ENCODE measurements around the gene GABPB2. TPM values are rescaled to one million over a fixed set of nuclear protein-coding genes. Genes with fewer than 3 reads are reported as not detected.

GABPB2 gene
- total and polyA plus RNA-seq, 2 of the 13 experiments (the other 11 are each of a cell fraction or from before 2014, with no cell fraction given) = 0.09 TPM; not detected in 1

DNA sequence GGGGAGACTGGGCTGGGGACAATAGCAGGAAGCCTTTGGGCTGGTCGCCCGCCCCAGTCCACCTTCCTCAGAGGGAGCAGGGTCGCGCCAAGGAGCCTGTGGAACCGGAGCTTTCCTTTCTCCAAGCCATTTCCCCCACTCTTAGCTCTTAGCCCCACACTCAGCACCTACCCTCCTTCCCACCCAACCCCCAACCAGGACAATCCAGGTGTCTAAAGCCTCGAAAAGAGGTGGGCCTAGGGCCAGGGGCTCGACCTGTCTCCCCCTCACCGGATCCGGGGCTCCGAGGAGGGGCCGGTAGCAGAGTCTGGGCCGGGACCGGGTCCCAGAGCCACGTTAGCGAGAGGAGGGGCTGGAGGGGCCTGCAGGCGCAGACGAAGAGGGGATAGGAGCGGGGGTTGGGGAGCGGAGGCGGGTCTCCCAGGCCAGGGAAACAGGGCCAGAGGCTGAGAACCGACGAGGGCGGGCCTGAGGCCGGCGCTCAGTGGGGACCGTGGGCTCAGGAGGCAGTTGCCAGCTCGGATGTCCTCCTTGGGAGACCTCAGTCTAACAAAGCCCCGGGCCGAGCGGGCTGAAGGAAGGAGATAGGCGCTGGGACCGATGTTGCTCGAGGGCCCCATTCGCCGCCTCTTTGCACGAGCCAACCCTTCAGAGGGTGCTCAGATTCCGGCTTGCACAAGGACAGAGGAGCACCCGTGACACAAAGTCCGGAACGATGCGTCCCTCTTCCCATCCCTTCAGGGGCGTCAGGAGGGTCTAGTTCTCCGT lies 74.9 kb downstream of the GABPB2 start:
- TF ChIP-seq ZNF263 (CRISPR knock-in tag; IDR thresholded peaks at IDR 0.05) (0 out of 2 replicates have a peak, but pooled peaks have one; percentile 38), ZNF232 (CRISPR knock-in tag; IDR thresholded peaks at IDR 0.05; ENCODE audit: borderline replicate concordance) (peak; percentile 30; the same call in 1 of the 2 replicates)
- TF ChIP-seq, protein P1, sequence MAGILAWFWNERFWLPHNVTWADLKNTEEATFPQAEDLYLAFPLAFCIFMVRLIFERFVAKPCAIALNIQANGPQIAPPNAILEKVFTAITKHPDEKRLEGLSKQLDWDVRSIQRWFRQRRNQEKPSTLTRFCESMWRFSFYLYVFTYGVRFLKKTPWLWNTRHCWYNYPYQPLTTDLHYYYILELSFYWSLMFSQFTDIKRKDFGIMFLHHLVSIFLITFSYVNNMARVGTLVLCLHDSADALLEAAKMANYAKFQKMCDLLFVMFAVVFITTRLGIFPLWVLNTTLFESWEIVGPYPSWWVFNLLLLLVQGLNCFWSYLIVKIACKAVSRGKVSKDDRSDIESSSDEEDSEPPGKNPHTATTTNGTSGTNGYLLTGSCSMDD (CRISPR knock-in tag; IDR thresholded peaks at IDR 0.05) = no peak
- TF ChIP-seq, protein P2, sequence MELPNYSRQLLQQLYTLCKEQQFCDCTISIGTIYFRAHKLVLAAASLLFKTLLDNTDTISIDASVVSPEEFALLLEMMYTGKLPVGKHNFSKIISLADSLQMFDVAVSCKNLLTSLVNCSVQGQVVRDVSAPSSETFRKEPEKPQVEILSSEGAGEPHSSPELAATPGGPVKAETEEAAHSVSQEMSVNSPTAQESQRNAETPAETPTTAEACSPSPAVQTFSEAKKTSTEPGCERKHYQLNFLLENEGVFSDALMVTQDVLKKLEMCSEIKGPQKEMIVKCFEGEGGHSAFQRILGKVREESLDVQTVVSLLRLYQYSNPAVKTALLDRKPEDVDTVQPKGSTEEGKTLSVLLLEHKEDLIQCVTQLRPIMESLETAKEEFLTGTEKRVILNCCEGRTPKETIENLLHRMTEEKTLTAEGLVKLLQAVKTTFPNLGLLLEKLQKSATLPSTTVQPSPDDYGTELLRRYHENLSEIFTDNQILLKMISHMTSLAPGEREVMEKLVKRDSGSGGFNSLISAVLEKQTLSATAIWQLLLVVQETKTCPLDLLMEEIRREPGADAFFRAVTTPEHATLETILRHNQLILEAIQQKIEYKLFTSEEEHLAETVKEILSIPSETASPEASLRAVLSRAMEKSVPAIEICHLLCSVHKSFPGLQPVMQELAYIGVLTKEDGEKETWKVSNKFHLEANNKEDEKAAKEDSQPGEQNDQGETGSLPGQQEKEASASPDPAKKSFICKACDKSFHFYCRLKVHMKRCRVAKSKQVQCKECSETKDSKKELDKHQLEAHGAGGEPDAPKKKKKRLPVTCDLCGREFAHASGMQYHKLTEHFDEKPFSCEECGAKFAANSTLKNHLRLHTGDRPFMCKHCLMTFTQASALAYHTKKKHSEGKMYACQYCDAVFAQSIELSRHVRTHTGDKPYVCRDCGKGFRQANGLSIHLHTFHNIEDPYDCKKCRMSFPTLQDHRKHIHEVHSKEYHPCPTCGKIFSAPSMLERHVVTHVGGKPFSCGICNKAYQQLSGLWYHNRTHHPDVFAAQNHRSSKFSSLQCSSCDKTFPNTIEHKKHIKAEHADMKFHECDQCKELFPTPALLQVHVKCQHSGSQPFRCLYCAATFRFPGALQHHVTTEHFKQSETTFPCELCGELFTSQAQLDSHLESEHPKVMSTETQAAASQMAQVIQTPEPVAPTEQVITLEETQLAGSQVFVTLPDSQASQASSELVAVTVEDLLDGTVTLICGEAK (IDR thresholded peaks at IDR 0.05) = no peak
- TF ChIP-seq, protein P2 (CRISPR knock-in tag; IDR thresholded peaks at IDR 0.05) = no peak
- ChIA-PET POLR2A (no interaction called here), CTCF (ENCODE audit: low intra/inter-chr PET ratio, low total read pairs) (no interaction called here)
- in situ Hi-C loops (cut with HindIII; ENCODE audit: extremely low pct_ligation_motif_present, low pct_unique_long_range_greater_than_20kb) (no loop called here), intact Hi-C loops (cut with micrococcal nuclease; ENCODE audit: unreplicated experiment) (loop anchor here (1.0 to 5.0 kb wide), 2 partner anchors 121 to 133 kb away; no protein-coding TSS in a partner anchor)
- no peaks in the 10 kb centered on the region for H3K27me3 ChIP-seq (ENCODE audit: control insufficient read depth in 1 of 2, insufficient read depth in 2 of 2, low read length in 2 of 2)
- H3K9ac ChIP-seq (ENCODE audit: insufficient read depth, low read depth, low read length) = peak overlapping the region; percentile 63; the same call in 1 of the 2 replicates
- H3K79me2 ChIP-seq (ENCODE audit: insufficient read depth, low read length) = no peaks in the 10 kb centered on the region
- WGBS (ENCODE audit: low lambda C conversion rate) = 88% methylated on average over 26 of the region's 43 CpGs
- DNase-seq (ENCODE audit: low spot score) = no peak
- H3K27ac ChIP-seq (ENCODE audit: extremely low read length, insufficient read depth, low read length) = no peak overlapping the region
- BruUV-seq (replicated peaks) = TSS peak; percentile 30
- H3K9me3 ChIP-seq (ENCODE audit: low read length) = no peaks in the 10 kb centered on the region
- H3K36me3 ChIP-seq (replicated peaks in 1 of 2; ENCODE audit: control insufficient read depth in 1 of 2, insufficient read depth in 2 of 2, low read length in 2 of 2) = no peaks in the 10 kb centered on the region
- H2AFZ ChIP-seq (ENCODE audit: low read length) = no peak overlapping the region
- peaks cover 33% of the 10 kb centered on the region for H3K4me1 ChIP-seq (ENCODE audit: insufficient read depth, low read length)
- no peak for ATAC-seq
- H3K4me3 ChIP-seq (replicated peaks in 1 of 3; ENCODE audit: insufficient read depth in 1 of 3, low read depth in 2 of 3, low read length in 3 of 3) = peak overlapping the region; percentile 73 to 77 (median 77); a peak in 4 of 6 replicates
- no peak for FAIRE-seq
- peak overlapping the region; percentile 81 for H3K4me2 ChIP-seq (ENCODE audit: low read depth, low read length)
- no peaks in the 10 kb centered on the region for H4K20me1 ChIP-seq (ENCODE audit: insufficient read depth, low read length)
